Central memory CD4-positive, alpha-beta T cell (primary cell): ENCODE measurements around the gene RAB17.
"Not testable (repeated sequence)": the region's sequence is repeated elsewhere in the genome, so short reads cannot be mapped to it uniquely, and the experiment has no call there.

ENCODE experiments used
- DNase-seq: peaks from one replicate; pipeline ENCODE4 v3.0.0; 2022

Gene RAB17

DNA sequence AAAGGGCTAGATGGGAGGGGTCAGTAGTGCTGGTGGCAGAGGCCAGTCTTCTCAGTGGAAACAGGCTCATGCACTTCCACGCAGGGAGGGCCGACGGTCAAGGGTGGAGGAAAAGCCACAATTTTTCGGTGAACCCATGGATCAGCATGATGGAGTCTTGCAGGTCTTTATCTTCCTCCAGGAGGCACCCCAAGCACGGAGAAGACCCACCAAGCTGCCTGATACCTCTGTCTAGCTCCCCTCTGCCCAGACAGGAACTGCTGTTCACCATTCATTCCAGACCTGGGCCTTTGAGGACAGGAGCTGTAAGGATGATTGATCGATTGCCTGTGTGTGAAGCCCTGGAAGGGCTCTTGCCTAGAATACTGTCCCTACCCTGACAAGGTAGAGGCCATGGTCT lies 34.0 kb upstream of the RAB17 start:
- no peak for DNase-seq

- no peak for DNase-seq
Measured at GRCh38 chr2:237623428-237624403, 33.2 kb upstream of the RAB17 start.

DNA sequence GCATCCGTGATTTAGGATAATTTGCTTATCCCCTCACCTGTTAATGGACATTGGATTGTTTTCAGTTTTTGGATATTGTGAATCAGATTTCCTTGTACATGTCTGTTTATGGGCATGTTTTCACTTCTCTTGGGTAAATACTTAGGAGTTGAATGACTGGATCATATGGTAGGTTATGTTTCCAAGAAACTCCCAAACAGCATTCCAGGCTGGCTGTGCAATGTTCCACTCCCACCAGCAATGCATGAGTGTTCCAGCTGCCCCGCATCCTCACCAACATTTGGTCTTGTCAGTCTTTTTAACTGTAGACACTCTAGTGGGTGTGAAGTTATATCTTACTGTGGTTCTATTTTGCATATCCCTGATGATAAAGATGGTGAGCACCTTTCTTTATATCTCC lies 27.9 kb upstream of the RAB17 start:
- DNase-seq = no peak

DNA sequence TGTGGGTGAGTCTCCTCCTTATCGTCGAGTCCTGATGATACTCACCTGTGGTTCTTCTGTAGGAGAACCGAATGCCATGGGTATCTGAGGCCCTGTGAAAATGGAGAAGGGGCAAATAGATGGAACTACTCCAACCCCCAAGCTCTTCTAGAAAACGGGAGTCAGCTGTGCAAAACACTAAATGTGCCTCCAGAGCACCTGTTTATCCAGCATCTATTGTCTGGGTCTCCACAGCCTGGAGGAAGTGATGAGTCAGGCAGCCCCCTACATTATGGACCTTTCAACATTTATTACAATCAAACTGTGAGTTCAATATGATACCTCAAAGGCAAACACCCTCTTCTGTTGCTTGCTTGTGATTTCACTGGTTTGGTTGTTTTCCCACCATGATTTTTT lies 27.1 kb upstream of the RAB17 start:
- no peak for DNase-seq

DNA sequence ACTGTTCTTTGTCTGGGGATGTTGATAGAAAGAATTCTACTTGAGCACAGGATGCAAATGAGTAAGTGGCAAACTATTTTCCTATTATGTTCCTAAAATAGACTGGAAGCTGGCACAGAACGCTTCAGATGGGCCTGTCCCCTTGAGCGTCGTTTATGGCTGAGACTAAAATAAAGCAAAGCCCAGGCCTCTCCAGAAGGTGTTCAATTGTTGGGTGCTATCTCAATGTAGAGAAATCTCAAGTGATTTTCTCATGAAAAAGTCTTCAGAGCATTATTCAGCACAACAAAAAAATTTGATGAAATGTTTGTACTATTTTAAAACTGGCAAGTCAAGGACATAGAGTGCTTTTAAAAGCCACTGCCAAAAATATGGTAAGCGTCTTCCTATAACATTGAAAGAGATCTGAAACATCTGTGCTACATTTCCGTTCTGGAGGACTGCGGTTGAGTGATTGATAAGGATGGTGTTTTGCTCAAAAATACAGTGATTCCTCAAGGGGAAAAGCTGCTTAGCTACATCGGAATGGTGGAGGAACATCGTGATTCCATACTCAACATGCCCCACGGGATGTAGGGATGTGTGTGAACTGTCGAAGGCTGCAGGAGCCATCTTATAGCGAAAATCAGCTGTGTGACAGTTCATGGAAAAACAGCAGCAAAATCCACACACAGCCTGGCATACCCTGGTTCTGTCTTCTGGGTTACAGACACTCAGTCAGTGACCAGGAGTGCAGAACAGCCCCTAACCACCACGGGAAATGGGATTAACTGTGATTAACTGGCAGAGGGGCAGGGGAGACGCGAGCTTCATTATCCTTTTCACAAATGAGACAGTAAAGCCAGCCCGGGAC lies 26.4 kb upstream of the RAB17 start:
- peak; percentile 27 for DNase-seq

- DNase-seq = no peak
Measured at GRCh38 chr2:237616373-237616733, 25.8 kb upstream of the RAB17 start.

GRCh38 chr2:237615631-237616249 lies 25.2 kb upstream of the RAB17 start:
- no peak for DNase-seq

GRCh38 chr2:237614151-237614720 lies 23.7 kb upstream of the RAB17 start:
- DNase-seq = no peak

- no peak for DNase-seq
Measured at GRCh38 chr2:237613679-237614078, 23.1 kb upstream of the RAB17 start.

GRCh38 chr2:237612527-237613357 lies 22.2 kb upstream of the RAB17 start:
- no peak for DNase-seq

DNA sequence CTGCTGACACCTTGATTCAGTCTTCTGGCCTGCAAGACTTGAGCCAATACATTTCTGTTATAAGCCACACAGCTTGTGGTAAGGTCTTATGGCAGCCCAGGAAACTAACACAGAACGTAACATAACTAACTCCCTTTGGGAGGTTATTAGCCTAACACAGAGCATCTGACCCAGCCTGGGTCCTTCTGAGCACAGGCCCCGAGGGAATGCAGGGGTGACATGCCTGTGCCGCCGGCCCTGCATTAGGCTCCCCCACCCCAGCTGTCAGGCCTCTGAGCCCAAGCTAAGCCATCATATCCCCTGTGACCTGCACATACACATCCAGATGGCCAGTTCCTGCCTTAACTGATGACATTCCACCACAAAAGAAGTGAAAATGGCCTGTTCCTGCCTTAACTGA lies 16.0 kb upstream of the RAB17 start:
- DNase-seq = not testable (repeated sequence)

- no peak for DNase-seq
Measured at GRCh38 chr2:237604960-237605359, 14.4 kb upstream of the RAB17 start.

DNA sequence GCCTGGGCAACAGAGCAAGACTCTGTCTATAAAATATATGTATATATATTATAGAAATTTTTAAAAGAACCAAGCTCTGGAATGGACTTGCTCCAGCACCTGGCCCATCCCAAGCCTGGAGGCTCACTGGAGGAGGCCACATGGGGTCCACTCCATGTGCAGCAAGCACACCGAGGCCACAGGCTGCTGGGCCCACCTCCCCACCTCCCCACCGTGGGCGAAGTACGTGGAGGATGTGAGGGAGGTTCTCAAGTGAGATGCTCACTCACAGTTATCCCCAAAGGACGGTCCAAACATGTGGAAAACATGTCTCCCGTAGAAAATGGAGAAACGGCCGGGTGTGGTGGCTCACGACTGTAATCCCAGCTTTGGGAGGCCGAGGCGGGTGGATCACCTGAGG lies 13.9 kb upstream of the RAB17 start:
- no peak for DNase-seq

GRCh38 chr2:237603718-237604362 lies 13.3 kb upstream of the RAB17 start:
- peak; percentile 84 for DNase-seq

GRCh38 chr2:237603049-237603717 lies 12.6 kb upstream of the RAB17 start:
- DNase-seq = no peak

DNA sequence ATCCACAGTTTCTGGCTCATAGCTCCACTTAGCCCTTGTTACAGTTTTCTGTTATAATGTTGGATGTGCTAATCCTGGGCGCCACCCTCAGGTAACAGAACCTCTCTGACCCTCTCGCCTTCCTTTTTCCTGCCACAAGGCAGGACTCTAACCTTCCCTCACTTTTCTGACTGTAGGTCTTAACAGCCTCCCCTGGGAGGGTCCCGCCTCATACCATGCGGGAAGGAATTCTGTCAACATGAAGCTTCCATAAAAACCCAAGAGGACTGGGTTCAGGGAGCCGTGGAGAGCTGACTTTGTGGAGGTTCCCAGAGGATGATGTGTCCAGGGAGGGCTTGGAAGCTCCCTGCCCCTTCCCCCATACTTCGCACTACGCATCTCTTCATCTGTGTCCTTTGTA lies 11.9 kb upstream of the RAB17 start:
- DNase-seq = no peak

DNA sequence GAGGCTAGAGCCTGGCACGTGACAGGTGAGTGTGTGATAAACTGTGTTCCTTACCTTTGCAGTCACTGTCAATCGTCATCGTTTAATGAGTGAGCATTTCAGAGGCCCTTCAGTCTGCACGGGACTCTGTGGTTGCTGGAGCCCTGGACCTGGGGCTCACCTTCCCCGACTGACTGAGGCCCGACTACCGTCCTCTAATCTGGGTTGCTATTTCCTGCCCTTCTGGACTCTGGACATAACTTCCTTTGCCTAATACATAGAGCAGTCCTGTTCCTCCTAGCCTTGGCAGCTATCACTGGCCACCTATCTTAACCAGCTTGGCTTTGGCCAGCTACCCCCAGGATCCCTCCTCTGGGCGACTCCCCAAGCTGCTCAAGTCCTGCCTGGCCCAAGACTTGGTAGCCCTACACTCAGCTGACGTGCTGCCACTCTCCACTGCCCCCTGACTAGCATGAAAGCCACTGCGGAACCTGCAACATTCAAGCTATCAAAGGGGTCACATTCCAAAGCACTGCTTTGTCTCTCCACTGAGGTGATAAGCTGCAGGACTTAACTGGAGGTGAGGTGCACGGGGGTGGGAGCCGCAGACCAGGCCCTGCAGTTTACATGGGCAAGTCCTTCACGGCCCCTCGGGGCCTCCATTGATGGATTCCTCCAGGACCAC lies 11.1 kb upstream of the RAB17 start:
- DNase-seq = no peak

- DNase-seq = no peak
Measured at GRCh38 chr2:237600205-237600846, 9.8 kb upstream of the RAB17 start.

DNA sequence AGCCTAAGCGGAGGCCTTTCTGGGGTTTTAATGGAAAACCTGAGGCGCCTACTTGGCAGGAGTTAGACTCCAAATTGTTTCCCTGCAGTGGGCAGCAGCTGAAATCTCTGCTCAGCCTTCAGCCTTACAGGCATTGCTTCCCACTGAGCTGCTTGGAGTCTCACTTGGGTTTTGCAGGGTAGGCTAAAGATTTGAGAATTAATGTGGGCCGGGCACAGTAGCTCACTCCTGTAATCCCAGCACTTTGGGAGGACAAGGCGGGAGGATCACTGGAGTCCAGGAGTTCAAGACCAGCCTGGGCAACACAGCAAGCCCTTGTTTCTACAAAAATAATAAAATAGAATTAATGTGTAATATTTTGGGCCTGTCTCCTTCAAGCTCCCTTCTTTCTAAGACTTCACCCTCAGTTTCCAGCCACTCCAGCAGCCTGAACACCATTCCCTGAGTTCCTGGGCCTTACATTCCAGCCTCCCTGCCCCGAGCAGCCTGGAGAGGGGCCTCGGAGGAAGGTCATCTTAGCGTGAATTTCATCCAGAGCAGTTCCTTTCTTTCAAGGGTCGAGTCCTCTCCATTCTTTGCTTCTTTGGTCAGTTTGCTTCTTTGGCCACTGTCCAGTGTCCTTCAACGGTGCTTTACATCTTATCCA lies 9.1 kb upstream of the RAB17 start:
- DNase-seq = no peak
